HG03432 (cell line): Measurements from ENCODE around the gene PCSK2.

Experiments used
- ATAC-seq: cut with Tn5 transposase; IDR thresholded peaks from one replicate; pipeline ENCODE4 v1.9.1; 2021; ENCODE audit warnings: mild to moderate bottlenecking, moderate library complexity; ENCODE audit not compliant: unreplicated experiment

Gene PCSK2

DNA sequence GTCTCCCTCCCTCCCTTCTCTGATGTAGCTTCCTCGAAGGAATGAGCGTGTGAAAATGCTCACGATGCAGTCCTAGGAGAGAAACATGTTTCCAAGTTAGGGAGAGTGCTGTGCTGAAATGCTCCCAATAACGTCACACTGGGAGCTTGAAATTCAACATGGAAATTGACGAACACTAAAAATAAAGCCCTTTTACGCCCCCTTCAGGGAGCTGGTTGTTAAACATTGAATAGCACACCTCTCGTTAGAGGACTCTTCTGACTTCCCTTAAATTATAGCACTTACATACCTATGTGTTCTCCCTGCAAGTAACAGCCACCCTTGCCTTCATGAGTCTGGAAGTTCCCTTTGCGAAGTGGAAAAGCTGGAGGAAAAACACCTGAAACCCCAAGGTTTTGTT lies 215.7 kb downstream of the PCSK2 start:
- no peak for ATAC-seq

DNA sequence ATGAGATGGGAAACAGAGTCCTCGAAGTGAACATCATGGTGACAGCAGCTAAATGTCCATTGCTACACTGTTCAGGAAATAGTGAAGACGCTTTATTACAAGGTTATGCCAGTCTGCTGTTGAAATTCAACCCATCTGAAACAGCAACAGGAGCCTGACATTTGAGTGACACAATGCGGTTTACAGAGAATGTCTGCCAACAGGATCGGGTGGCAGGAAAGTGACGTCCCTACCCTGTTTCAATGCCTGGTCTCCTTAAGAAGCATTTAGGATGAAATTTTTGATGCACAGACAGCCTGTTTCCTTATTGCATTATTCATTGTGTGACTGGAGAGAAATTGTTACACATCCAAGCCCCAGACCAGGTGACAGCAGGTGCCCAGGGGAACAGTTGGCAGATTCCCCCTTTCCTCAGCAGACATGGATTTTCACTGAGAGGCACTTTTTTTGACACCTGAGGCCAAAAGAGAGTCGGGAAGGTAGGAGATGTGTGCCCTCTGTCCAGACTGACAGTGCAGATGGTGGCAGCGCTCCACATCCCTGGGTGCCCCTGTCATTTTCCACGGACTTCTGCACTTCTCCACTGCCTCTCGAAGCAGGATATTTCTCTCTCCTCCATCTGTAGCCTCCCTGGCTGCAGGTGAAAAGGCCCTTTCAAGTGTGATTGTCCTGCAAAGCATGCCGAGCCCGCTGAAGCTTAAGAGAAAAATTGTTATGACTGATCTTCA lies 216.5 kb downstream of the PCSK2 start:
- no peak for ATAC-seq

DNA sequence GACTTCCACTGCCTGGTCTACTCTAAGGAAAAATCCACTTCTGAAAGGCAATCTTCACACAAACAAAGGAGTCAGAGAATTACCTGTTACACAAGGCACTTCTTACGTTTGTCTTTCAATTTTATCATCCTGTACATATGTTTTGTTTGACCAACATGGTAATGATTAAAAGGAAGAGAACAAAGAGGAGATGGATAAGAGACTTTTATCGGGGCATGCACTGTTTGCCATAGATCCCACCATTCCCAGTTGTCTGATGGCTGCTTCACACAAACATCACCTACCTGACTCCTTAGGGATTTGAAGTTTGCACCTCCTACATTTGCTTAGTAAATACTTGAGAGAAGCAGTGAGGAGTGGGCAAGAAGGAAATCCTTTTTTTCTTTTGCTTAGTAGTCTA lies 217.3 kb downstream of the PCSK2 start:
- no peak for ATAC-seq

DNA sequence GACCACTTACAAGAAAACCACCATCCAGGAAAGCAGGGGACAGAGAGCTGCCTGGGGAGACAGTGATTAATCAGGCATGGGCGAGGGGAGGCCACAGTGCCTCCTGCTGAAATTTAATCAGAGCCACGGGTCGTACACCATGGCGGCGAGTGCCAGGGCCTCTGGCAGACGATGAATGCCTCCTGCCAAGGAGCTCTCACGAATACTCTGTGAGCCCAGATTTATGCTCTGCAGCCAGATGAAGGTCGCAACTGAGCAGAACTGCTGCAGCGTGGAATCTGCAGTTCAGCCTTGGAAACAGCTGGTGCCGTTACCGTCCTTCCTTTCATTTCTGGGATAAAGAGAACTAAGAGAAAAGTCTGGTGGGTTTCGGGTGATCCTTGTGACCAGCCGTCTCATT lies 218.7 kb downstream of the PCSK2 start:
- ATAC-seq: no peak

DNA sequence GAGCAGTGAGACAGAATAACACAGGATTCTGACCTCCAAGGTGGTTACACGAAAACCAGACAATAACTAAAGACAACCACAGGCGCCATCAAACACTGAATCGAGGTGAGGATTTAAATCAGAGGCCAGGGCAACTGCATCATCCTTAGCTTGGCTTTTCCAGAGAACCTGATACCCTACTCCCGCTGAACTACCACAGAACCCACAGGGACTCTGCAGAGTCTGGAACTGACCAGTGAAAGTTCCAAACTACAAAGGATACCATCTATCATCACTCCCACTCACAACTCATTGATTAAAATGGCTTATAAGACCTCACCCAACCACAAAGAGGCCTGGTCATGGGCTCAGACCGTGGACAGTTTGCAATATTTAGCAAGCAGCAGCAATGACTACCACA lies 219.3 kb downstream of the PCSK2 start:
- ATAC-seq: no peak

DNA sequence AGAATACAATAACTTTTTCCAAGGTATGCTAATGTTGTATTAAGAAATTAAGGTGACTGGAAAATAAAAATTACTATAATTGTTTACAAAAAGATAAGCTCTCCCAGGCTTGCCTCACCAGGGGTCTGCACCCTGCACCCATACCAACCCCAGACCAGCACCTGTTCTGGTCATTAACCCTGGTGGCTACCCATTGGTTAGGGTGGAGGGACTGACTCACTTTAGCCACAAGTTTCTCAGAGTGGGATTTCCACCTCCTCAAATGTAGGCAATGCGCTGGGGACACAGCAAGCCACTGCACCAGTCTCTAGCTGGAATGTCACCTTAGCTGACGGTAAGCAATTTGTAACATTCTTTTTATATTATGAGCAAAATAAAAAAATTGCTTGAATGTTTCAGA lies 221.2 kb downstream of the PCSK2 start:
- no peak for ATAC-seq

DNA sequence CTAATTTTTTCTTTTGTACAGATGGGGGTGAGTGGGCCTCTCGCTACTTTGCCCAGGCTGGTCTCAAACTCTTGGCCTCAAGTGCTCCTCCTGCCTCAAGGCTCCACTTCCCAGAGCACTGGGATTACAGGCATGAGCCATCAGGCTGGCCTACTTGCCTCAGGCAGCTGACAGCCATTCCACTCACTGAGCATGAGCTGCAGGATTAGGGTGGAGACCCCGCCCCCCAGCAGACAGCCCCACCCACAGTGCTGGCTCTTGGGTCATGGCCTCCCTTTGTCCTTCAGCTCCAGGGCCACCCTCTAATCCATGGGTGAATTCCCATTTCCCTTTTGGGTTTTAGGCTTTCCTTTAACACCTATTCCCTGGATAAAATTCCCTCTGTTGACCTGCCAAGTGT lies 222.2 kb downstream of the PCSK2 start:
- no peak for ATAC-seq

DNA sequence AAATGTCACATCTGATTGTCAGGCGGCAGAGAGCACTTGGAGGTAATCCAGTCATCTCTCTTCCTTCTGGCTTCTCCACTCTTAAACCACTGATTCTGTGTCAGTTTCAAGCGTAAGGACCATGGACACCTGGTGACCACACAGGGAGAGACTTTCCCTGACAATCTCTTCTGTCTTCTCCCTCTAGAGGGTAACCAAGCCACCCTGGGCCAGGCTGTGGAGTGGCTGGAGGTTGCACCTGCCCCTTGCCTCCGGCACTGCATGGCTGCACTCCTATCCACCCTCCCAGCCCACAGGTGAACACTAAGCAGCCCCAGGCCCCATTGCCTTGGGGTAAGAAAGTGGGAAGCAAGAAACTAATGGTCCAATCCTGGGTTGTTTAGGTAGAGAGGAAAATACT lies 225.6 kb downstream of the PCSK2 start:
- ATAC-seq: no peak

DNA sequence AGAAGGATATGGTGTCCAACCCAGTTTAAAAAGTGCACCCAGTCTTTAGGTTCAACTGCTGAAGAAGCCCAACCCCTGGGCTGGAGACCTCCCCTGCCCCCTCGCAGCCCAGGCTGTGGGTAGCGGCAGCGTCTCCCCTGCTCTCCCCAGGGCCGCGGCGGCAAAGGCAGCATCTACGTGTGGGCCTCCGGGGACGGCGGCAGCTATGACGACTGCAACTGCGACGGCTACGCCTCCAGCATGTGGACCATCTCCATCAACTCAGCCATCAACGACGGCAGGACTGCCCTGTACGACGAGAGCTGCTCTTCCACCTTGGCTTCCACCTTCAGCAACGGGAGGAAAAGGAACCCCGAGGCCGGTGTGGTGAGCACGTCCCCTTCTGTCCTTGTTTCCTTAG lies 226.8 kb downstream of the PCSK2 start:
- no peak for ATAC-seq

DNA sequence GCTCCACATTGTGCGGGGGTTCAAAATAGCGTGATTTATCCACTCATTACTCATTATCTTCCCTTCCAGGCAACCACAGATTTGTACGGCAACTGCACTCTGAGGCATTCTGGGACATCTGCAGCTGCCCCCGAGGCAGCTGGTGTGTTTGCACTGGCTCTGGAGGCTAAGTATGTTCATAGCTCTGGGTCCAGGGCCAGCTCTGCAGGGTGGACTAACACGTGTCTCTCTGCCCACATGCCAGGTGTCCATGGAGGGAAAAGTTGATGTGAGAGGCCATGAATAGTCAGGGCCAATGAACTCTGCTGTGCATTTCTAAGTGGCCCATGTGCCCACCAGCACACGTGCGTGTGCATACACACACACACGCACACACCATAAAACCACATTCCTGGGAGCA lies 229.4 kb downstream of the PCSK2 start:
- ATAC-seq: no peak

DNA sequence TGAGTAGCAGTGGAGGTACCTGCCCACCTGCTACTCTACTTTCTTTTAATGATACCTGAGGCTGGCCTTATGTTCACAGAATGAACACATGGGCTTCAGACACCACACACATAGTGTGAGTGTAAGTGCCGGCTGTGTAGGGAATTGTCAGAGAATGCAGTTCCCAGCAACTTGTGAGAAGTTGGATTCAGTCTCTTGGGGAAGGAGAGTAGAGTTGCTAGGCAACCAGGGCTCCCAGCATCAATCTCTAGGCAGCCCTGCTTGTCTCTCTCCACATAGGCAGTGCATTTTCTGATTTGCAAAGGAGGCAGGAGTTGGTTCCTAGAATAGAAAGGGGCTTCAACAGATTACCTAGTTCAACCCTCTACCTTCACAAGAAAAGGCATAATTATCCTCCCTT lies 230.2 kb downstream of the PCSK2 start:
- ATAC-seq: no peak

DNA sequence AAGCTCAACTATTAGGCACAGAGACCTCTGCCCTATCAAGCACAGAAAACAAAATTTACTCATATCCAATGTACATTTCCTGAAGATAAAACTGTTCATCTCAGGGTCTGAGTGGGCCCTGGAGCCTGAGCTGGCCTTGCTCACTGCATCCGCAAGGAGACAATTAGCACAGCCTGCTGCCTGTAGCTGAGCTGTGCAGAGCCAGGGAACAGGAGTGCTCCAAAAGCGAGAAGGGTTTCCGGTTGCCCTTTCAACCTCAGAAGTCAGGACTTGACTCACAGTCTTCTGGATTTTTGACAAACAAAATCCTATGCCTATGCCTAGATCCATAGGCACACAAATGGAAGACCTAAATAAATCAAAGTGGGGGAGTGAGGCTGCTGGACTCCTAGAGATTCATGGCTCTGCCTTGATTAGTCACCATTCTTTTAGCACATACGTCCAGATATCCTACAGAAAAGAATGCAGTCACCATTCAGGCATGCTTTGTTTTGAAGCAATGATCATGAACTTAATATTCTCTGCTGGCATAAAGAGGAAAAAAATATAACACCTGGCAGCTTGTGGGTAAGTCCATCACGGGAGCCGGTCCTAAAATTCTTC lies 230.8 kb downstream of the PCSK2 start:
- ATAC-seq: no peak

DNA sequence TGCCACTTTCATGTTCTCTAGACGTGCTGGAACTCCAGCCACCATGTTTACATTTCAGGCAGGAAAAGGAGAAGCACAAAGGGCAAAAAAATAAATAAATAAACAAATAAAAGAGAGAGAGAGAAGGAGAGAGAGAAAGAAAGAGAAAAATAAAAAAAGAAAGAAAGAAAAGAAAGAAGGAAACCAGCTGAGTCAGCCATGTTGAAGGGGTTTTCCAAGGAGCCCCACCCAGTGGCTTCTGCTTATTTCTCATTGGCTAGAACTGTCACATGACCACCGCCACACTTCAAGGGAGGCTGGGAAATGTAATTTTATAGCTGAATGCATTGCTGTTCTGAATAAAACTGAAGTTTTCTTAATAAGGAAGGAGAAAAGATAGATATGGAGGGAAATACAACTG lies 233.3 kb downstream of the PCSK2 start:
- no peak for ATAC-seq

DNA sequence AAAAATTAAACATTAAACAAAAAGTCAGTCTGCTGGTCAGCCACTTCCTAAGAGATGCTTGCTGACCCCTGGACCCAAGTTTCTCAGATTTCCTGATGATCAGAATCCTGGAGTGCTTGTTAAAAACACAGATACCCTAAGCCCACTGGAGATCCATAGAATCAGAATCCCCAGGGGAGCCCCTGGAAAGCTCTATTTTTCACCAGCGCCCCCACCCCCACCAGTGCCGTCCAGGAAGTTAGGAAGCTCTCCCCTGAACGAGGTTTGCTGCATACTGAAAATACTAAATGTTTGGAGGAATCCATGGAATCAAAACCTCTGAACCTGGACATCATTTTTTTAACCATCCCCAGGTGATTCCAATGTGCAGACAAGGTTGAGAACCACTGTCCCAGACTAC lies 235.1 kb downstream of the PCSK2 start:
- ATAC-seq: no peak

DNA sequence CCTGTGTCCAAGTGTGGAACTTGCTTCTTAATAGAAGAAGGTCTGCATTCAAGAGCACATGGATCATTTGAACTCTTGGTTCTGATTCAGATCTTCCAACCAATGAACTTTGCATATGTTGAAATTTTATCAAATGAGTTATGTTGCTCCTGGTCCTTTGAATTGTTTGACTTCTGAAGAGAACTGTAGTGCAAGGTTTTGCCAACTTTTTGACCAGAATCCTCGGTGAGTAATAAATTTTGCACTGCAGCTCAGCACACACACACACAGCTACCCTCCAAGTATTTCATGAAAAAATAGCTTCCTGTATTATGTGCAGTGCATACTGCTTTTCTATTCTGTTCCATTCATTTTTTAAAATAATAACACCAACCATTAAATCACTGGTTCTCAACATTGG lies 236.9 kb downstream of the PCSK2 start:
- ATAC-seq: no peak

DNA sequence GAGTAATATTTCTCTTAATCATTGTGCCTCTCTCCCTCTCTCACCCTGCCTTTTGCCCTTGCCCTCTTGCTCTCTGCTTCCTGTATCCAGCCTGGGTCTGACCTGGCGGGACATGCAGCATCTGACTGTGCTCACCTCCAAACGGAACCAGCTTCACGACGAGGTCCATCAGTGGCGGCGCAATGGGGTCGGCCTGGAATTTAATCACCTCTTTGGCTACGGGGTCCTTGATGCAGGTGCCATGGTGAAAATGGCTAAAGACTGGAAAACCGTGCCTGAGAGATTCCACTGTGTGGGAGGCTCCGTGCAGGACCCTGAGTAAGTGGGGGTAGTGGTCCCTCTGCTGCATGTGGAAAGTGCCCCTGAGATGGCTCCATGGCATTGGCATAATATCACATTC lies 238.4 kb downstream of the PCSK2 start:
- ATAC-seq: no peak

DNA sequence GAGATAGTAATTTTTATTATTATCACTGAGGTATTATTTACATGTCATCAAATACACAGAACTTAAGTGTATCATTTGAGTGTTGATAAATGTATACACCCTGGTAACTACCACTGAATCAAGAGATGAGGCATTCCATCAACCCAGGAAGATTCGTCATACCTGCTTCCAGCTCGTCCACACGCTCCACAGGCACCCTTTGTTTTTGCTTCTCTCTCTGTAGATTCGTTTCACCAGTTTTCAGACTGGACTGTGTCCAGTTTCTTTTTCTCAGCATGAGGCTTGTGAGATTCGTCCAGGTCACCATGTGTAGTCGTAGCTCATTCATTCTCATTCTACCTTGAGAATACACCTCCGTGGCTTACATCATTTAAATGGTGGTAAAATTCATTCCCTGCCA lies 239.8 kb downstream of the PCSK2 start:
- ATAC-seq: no peak

DNA sequence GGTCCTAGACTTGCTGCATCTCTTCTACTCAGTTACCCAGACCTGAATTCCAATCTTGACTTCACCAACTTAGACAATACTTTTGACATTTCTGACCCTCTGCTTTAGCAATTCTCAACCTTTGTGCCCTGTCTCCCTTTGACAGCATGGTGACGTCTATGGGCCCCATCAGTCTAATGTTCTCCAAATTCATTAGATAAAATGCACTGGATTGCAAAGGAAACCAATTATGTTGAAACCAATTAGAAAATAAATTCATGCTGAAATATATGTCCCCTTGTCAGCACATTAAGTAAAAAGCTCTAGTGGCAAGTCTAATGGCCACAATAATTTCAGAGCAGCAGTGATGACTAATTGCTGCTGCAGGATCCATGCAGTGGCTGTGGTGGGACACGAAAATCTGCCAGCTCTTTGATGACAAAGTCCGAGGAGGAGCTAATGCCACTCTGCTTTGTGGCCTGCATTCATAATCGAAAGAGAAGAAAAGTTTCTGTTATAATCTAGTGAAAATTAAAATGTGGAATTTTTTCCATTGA lies 240.3 kb downstream of the PCSK2 start:
- no peak for ATAC-seq

DNA sequence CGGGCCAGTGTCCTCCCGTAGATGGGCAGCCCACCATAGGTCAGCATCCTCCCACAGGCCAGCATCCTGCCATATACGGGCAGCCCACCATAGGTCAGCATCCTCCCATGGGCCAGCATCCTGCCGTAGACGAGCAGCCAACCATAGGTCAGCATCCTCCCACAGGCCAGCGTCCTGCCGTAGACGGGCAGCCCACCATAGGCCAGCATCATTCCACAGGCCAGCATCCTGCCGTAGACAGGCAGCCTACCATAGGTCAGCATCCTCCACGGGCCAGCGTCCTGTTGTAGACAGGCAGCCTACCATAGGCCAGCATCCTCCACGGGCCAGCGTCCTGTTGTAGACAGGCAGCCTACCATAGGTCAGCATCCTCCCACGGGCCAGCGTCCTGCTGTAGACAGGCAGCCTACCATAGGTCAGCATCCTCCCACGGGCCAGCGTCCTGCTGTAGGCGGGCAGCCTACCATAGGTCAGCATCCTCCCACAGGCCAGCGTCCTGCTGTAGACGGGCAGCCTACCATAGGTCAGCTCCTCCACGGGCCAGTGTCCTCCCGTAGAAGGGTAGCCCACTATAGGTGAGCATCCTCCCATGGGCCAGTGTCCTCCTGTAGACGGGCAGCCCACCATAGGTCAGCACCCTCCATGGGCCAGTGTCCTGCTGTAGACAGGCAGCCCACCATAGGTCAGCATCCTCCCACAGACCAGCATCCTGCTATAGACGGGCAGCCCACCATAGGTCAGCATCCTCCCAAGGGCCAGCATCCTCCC lies 241.4 kb downstream of the PCSK2 start:
- ATAC-seq: no peak

DNA sequence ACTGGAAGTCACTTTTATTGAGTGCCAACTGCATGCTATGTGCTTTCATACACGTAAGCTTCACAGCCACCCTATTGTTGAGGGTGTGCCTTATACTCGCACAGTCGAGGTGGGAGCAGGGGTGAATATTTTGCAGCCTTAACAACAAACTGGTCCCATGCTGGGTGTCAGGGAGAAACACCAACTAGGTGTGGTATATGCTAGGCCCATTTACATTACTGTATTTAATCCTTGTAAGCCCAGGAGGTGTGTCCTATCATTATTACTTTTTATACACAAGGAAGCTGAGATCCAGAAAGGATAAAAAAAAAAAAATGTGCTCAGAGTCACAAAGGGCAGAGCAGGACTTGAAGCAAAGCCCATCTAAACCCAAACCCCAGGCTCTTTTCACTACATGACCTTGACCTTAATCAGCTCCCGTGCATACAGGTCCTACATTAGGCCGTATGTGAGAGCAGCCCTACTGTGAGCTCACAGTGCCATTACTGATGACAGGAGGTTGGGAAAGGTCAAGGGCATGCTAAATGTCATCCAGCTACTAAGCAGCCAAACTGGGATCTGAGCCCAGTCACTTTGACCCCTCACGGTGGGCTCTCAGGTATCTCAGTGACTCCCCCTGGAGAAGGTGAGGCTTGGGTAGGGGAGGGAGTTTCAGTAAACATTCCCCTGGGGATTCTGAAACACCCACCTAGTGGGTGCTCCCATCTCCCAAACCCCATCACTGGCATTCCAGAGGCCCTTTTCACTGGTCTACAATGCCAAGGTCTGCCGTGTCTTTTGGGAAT lies 242.6 kb downstream of the PCSK2 start:
- no peak for ATAC-seq

DNA sequence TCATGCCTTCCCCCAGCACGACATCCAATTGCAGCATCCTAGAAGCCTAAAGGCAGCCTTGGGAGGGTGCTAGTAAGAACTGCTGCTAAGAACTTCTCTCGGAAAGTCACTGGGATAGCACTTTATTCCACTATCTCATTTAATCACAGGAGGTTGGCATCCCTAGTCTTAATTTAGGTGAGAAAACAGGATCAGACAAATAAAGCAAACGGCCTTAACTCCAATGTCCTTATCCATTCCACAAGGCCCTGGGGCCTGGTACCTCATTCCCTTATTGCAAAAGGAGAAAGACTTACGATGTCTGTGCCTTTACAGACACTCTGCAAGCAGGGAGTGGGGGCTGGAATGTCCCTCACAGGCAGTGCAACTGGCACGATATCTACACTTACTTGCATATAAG lies 243.7 kb downstream of the PCSK2 start:
- ATAC-seq: no peak
